ENCODE results near the gene GLRB. TPM values are rescaled to one million over a fixed set of nuclear protein-coding genes. Genes with fewer than 3 reads are reported as not detected.

Gene GLRB
- 2.7 and 6.1 TPM in 2 replicates for total RNA-seq (ENCODE audit: low replicate concordance)

DNA sequence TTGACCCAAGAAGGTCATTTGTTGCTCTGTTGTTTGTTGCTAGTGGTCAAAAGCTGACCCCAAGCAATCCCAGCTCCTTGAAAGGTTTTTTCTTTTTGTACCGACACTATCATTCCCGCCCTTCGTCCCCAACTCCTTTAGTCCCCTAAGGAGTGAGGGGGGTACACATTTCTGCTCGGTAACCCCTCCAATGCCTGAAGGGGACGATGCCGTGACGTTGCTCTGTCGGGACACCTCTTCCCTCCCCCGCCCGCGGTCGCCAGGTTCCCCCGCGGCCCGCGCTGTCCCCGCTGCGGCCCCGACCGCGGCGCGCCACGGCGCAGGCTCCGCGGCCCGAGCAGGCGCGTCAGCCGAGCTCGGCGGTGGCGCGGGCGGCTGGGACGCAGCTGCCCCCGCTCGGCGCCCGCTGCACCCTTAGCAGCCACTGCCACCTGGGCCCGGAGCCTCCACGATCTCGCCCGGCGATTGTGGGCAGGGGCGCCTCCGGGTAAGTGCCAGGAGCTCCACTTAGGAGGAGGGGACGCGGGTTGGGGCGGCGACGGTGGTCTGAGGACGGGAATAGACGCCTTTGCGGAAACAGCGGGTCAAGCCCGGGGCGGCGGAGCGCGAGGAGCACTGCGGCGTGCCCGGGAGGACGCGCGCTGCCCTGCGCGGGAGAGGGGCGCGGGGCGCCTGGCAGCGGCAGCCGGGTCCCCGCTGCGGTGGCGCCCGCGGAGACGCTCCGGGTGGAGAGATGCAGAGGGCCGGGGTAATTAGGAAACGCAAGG is at the start of gene GLRB:
TSS of gene GLRB (plus strand) at position 340 of the 767 bp plus-strand sequence. CDS start 1,875 bp downstream, outside the sequence.
- H3K4me3 Mint-ChIP-seq, result peak within 1 kb of the TSS; percentile 92
- H3K79me2 ChIP-seq (ENCODE audit: low read depth), result no peaks in the 10 kb centered on the region
- no peak within 1 kb of the TSS for H3K9ac ChIP-seq
- H3K27ac Mint-ChIP-seq, result no peak within 1 kb of the TSS
- H3K36me3 ChIP-seq, result no peaks in the 10 kb centered on the region
- H3K4me1 ChIP-seq, result no peaks in the 10 kb centered on the region
- H3K9me3 ChIP-seq (ENCODE audit: low read depth), result no peaks in the 10 kb centered on the region
- peaks cover 3% of the 10 kb centered on the region for H3K4me1 Mint-ChIP-seq
- H3K4me2 ChIP-seq, result peak within 1 kb of the TSS; percentile 98
- peak within 1 kb of the TSS; percentile 100 for H2AFZ ChIP-seq (replicated peaks)
- H3K27me3 ChIP-seq, result peaks cover 39% of the 10 kb centered on the region
- no peaks in the 10 kb centered on the region for H3K27me3 Mint-ChIP-seq (ENCODE audit: insufficient read depth, low read depth)
- peak; percentile 67 for DNase-seq (ENCODE audit: low spot score)
- H3K27ac ChIP-seq, result no peak within 1 kb of the TSS
- H4K20me1 ChIP-seq (ENCODE audit: low read depth), result no peaks in the 10 kb centered on the region
- no peaks in the 10 kb centered on the region for H3K36me3 Mint-ChIP-seq
- no peaks in the 10 kb centered on the region for H3K9me3 Mint-ChIP-seq
- TF ChIP-seq EZH2 (IDR thresholded peaks at IDR 0.05) (peak; percentile 35), EZH2phosphoT487 (IDR thresholded peaks at IDR 0.05) (peak; percentile 44)
- TF ChIP-seq, protein P1, sequence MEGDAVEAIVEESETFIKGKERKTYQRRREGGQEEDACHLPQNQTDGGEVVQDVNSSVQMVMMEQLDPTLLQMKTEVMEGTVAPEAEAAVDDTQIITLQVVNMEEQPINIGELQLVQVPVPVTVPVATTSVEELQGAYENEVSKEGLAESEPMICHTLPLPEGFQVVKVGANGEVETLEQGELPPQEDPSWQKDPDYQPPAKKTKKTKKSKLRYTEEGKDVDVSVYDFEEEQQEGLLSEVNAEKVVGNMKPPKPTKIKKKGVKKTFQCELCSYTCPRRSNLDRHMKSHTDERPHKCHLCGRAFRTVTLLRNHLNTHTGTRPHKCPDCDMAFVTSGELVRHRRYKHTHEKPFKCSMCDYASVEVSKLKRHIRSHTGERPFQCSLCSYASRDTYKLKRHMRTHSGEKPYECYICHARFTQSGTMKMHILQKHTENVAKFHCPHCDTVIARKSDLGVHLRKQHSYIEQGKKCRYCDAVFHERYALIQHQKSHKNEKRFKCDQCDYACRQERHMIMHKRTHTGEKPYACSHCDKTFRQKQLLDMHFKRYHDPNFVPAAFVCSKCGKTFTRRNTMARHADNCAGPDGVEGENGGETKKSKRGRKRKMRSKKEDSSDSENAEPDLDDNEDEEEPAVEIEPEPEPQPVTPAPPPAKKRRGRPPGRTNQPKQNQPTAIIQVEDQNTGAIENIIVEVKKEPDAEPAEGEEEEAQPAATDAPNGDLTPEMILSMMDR (IDR thresholded peaks at IDR 0.05), result no peak
- no peaks in the 10 kb centered on the region for H3F3A ChIP-seq (ENCODE audit: low read depth)
- H3K4me3 ChIP-seq, result peak within 1 kb of the TSS; percentile 80

DNA sequence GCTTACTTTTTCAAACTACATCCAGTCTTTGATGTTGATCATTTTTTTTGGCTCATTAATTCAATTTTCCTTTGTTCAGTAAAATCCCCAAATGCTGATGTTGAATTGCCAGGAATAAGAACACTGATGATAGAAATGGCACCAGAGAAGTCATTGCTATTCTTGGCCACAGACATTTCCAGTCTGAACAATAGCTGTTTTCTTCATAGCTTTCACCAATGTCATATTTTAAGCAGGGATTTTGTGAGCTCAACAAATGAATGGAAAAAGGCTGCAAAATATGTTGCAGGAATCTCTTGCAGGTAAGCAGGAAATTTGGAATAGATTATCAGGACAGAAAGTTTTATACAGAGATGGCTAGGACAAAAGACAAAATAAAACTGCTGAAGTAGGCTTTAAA is 40.5 kb upstream of the GLRB start:
- Histone ChIP-seq H3K9me3 (ENCODE audit: low read depth) (no peaks in the 10 kb centered on the region), H3K9ac (no peak overlapping the region), H3F3A (ENCODE audit: low read depth) (no peaks in the 10 kb centered on the region), H2AFZ (replicated peaks) (no peak overlapping the region), H4K20me1 (ENCODE audit: low read depth) (no peaks in the 10 kb centered on the region), H3K27ac (no peak overlapping the region), H3K4me2 (no peak overlapping the region), H3K4me3 (no peak overlapping the region), H3K36me3 (no peaks in the 10 kb centered on the region), H3K79me2 (ENCODE audit: low read depth) (no peaks in the 10 kb centered on the region), H3K4me1 (no peaks in the 10 kb centered on the region), H3K27me3 (no peaks in the 10 kb centered on the region)
- Mint-ChIP-seq H3K4me3 (no peak overlapping the region), H3K36me3 (no peaks in the 10 kb centered on the region), H3K27ac (no peak overlapping the region), H3K27me3 (ENCODE audit: insufficient read depth, low read depth) (no peaks in the 10 kb centered on the region), H3K4me1 (no peaks in the 10 kb centered on the region), H3K9me3 (peaks cover 3% of the 10 kb centered on the region)
- TF ChIP-seq, protein P1 (IDR thresholded peaks at IDR 0.05), result no peak
- TF ChIP-seq EZH2phosphoT487 (IDR thresholded peaks at IDR 0.05), result no peak
- no peak for TF ChIP-seq EZH2 (IDR thresholded peaks at IDR 0.05)
- DNase-seq (ENCODE audit: low spot score), result no peak

DNA sequence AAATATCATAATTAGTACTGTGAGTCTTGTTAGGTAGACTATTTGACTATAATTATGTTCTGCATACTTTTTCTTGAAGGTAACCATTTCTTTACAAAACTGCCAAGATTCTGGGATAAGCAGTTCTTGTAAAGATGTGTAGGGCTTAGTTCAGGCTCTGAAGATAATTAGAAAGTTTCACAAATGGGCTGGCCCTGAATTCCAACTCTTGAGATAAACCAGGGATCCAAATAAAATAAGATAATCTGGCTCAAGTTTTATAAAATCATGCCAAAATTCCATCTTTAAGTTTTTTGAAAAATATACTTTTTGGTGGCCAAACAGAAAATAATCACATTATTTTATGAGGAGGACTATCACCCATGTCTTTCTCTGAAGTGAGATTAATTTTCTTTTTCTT is 35.5 kb upstream of the GLRB start:
- no peak overlapping the region for H3K27ac ChIP-seq
- H3K79me2 ChIP-seq (ENCODE audit: low read depth), result no peaks in the 10 kb centered on the region

More for the DNA sequence above, 35.5 kb upstream of the GLRB start:
- H3K4me2 ChIP-seq, result no peak overlapping the region
- Mint-ChIP-seq H3K27me3 (ENCODE audit: insufficient read depth, low read depth) (no peaks in the 10 kb centered on the region), H3K36me3 (no peaks in the 10 kb centered on the region), H3K27ac (no peak overlapping the region), H3K9me3 (no peaks in the 10 kb centered on the region), H3K4me1 (peaks cover 11% of the 10 kb centered on the region), H3K4me3 (no peak overlapping the region)
- H3K9ac ChIP-seq, result no peak overlapping the region
- no peaks in the 10 kb centered on the region for H4K20me1 ChIP-seq (ENCODE audit: low read depth)
- no peaks in the 10 kb centered on the region for H3K36me3 ChIP-seq
- no peak overlapping the region for H3K4me3 ChIP-seq
- H3K9me3 ChIP-seq (ENCODE audit: low read depth), result no peaks in the 10 kb centered on the region
- no peak for DNase-seq (ENCODE audit: low spot score)
- no peak overlapping the region for H2AFZ ChIP-seq (replicated peaks)
- no peaks in the 10 kb centered on the region for H3K27me3 ChIP-seq
- H3F3A ChIP-seq (ENCODE audit: low read depth), result no peaks in the 10 kb centered on the region
- no peaks in the 10 kb centered on the region for H3K4me1 ChIP-seq
- TF ChIP-seq EZH2 (IDR thresholded peaks at IDR 0.05) (no peak), EZH2phosphoT487 (IDR thresholded peaks at IDR 0.05) (no peak)
- TF ChIP-seq, protein P1 (IDR thresholded peaks at IDR 0.05), result no peak
